ENCODE measurements around the gene TGM5. TPM values are rescaled to one million over a fixed set of nuclear protein-coding genes. Genes with fewer than 3 reads are reported as not detected.

Gene TGM5
- total RNA-seq, 1 experiment from 2014 or later, result not detected

DNA sequence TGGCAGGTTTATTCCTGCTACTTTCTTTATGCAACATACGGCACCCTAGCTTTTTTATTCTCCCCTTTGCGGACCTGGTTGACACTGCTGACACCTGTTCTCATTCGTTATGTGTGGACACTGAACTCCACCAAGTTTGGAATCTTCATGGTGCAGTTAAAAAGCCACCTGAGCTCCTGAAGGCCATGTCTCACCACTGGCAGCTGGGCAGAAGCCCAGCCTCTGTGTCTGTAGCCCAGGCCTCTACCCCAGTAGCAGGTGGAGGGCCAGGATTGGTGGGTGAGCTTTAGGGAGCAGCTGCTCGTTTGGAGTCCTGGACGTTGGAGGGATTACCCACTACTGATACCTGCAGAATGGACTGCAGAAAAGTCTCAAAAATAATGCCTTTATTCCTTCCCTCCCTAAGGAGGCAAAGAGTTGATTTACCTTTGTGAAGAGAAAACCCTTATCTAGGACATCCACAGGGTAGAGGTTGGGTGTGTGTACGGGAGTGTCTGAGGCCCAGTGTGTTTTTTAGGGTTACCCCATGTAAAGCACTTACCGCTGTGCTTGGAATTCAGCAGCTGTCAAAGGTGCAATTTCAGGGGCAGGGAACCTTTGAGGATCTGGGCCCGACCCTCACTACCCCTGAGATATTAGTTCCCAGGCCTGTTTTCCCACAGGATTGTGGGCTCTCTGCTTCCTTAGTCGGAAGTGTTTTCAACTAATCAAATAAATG is 82.2 kb downstream of the TGM5 start:
- no peaks in the 10 kb centered on the region for H3K27me3 ChIP-seq (ENCODE audit: insufficient read depth, low read length)
- H3K4me1 ChIP-seq (ENCODE audit: control insufficient read depth in 1 of 2, insufficient read depth in 2 of 2, low read length in 2 of 2), result peaks cover 10 to 19% of the 10 kb centered on the region in 2 experiments
- H2AFZ ChIP-seq (ENCODE audit: low read depth, low read length, poor library complexity, severe bottlenecking), result no peak overlapping the region
- ATAC-seq, result no peak
- H3K9me2 ChIP-seq (ENCODE audit: insufficient read depth), result no peaks in the 10 kb centered on the region
- no peaks in the 10 kb centered on the region; the same call in 1 of the 2 replicates for H3K79me2 ChIP-seq (ENCODE audit: insufficient read depth, low read length)
- peak overlapping the region; percentile 21; the same call in 1 of the 2 replicates for H3K27ac ChIP-seq (ENCODE audit: low read depth, low read length)
- H3K4me3 ChIP-seq (replicated peaks in 1 of 2; ENCODE audit: low read depth in 1 of 2, low read length in 2 of 2), result peak overlapping the region; percentile 75 to 82; a peak in 3 of 4 replicates
- 0 out of 2 replicates have a peak overlapping the region, but pooled peaks have one; percentile 68 for H3K9ac ChIP-seq (ENCODE audit: low read length)
- DNase-seq (ENCODE audit: low read depth, low spot score), result no peak
- POLR2A ChIA-PET, result no interaction called here
- CTCF ChIA-PET, result interaction anchor here (1.3 to 2.1 kb wide), 2 partner anchors 20 kb away, joined by 4 to 14 read pairs; no protein-coding TSS in a partner anchor
- TF ChIP-seq JUND (IDR thresholded peaks at IDR 0.05) (no peak), RAD21 (IDR thresholded peaks at IDR 0.05; ENCODE audit: low read depth) (no peak), ATF3 (IDR thresholded peaks at IDR 0.05) (no peak), REST (IDR thresholded peaks at IDR 0.05; ENCODE audit: low read depth) (no peak), SRF (IDR thresholded peaks at IDR 0.05; ENCODE audit: low read depth) (no peak), EZH2 (IDR thresholded peaks at IDR 0.05) (no peak), CBX3 (IDR thresholded peaks at IDR 0.05; ENCODE audit: low read depth) (no peak), ZFX (IDR thresholded peaks at IDR 0.05) (no peak), CEBPB (IDR thresholded peaks at IDR 0.05; ENCODE audit: low read depth) (no peak)
- TF ChIP-seq, protein P1, sequence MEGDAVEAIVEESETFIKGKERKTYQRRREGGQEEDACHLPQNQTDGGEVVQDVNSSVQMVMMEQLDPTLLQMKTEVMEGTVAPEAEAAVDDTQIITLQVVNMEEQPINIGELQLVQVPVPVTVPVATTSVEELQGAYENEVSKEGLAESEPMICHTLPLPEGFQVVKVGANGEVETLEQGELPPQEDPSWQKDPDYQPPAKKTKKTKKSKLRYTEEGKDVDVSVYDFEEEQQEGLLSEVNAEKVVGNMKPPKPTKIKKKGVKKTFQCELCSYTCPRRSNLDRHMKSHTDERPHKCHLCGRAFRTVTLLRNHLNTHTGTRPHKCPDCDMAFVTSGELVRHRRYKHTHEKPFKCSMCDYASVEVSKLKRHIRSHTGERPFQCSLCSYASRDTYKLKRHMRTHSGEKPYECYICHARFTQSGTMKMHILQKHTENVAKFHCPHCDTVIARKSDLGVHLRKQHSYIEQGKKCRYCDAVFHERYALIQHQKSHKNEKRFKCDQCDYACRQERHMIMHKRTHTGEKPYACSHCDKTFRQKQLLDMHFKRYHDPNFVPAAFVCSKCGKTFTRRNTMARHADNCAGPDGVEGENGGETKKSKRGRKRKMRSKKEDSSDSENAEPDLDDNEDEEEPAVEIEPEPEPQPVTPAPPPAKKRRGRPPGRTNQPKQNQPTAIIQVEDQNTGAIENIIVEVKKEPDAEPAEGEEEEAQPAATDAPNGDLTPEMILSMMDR (IDR thresholded peaks at IDR 0.05 in 2 of 3, conservative IDR thresholded peaks at IDR 0.05 in 1 of 3; ENCODE audit: borderline replicate concordance in 1 of 3, insufficient read depth in 1 of 3, low read depth in 2 of 3, low read length in 2 of 3), result no peak
- TF ChIP-seq, protein P2, sequence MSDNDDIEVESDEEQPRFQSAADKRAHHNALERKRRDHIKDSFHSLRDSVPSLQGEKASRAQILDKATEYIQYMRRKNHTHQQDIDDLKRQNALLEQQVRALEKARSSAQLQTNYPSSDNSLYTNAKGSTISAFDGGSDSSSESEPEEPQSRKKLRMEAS (IDR thresholded peaks at IDR 0.05), result no peak
- TF ChIP-seq, protein P3, sequence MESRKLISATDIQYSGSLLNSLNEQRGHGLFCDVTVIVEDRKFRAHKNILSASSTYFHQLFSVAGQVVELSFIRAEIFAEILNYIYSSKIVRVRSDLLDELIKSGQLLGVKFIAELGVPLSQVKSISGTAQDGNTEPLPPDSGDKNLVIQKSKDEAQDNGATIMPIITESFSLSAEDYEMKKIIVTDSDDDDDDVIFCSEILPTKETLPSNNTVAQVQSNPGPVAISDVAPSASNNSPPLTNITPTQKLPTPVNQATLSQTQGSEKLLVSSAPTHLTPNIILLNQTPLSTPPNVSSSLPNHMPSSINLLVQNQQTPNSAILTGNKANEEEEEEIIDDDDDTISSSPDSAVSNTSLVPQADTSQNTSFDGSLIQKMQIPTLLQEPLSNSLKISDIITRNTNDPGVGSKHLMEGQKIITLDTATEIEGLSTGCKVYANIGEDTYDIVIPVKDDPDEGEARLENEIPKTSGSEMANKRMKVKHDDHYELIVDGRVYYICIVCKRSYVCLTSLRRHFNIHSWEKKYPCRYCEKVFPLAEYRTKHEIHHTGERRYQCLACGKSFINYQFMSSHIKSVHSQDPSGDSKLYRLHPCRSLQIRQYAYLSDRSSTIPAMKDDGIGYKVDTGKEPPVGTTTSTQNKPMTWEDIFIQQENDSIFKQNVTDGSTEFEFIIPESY (IDR thresholded peaks at IDR 0.05; ENCODE audit: extremely low read depth, insufficient replicate concordance, low read length), result no peak
- H3K9me3 ChIP-seq (ENCODE audit: control insufficient read depth in 1 of 2, insufficient read depth in 1 of 2, low read depth in 1 of 2, low read length in 2 of 2), result no peaks in the 10 kb centered on the region
- H3K36me3 ChIP-seq (ENCODE audit: control insufficient read depth in 1 of 2, insufficient read depth in 2 of 2, low read length in 2 of 2), result peaks cover 0 to 3% of the 10 kb centered on the region in 2 experiments; a peak in 2 of 4 replicates
- no peaks in the 10 kb centered on the region for H4K20me1 ChIP-seq (ENCODE audit: insufficient read depth)
- intact Hi-C loops (cut with micrococcal nuclease), result loop anchor here (5.0 kb wide), 2 partner anchors 52 to 98 kb away; partner anchors contain the start of gene TMEM62
- peak overlapping the region; percentile 92 for H3K4me2 ChIP-seq (ENCODE audit: low read length)
- no TSS peak for BruUV-seq (replicated peaks)
- RAD21 ChIA-PET (ENCODE audit: low non-redundant PET in 1 of 2, low total read pairs in 2 of 2, uncharacterized antibody in 2 of 2, unreplicated experiment in 2 of 2), result no interaction called here
